Astrocyte of the cerebellum (primary cell): ENCODE data around the gene ITGAD.

Experiments
- DNase-seq: peaks from one replicate; pipeline ENCODE4 v3.0.0-alpha.2; 2011; ENCODE audit warnings: low read depth
- H3K4me3 ChIP-seq: 2 replicates; pipeline ENCODE4 v1.5.1; 2011; ENCODE audit warnings: mild to moderate bottlenecking, low read depth, low read length, moderate library complexity
- in situ Hi-C: cut with HindIII; loops from 2 replicates; pipeline ENCODE4 v1.10.0; 2017; ENCODE audit warnings: low sequenced_read_pairs
- TF ChIP-seq, protein P1 (sequence below): IDR thresholded peaks from 2 replicates; pipeline ENCODE4 v1.5.1; 2012; ENCODE audit warnings: low read length, low read depth, moderate library complexity, mild to moderate bottlenecking; ENCODE audit errors: missing control alignments

Gene ITGAD

DNA sequence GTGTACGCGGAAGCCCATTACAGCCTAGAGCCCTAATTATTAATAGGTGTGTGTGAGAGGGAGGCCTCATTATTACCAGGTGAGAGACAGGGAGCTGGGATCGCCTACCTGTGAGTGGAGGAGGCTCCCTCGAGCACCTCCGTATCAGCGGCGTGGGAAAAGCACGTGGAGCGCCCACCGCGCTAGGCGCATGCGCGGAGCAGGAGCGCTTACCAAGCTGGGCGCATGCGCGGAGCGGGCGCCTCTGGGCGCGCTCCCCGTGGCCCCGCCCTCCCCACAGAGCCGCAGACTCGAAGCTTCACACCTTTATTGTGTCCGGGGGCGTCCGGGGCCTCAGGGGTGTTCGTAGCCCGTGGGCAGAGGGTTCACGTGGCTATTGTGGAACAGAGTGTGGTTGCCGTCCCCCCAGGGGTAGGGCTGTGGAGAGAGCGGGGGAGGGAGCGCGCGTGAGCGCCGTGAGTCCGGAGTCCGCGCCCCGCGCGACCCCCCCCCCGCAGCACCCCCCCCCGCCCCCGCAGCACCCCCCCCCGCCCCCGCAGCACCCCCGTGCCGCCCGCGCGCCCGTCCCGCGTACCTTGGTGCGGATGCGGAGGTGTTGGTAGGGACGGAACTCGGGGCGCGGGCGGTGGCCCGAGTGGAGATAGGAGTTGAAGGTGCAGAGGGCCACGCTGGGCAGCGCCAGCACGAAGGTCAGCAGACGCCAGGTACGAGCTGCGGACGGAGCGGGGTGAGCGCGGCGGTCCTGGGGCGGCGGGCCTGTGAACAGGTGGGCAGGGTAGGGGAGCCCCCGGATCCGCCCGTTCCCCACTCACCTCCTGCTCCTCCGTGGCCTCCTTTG lies 34.5 kb downstream of the ITGAD start:
- TF ChIP-seq, protein P1, sequence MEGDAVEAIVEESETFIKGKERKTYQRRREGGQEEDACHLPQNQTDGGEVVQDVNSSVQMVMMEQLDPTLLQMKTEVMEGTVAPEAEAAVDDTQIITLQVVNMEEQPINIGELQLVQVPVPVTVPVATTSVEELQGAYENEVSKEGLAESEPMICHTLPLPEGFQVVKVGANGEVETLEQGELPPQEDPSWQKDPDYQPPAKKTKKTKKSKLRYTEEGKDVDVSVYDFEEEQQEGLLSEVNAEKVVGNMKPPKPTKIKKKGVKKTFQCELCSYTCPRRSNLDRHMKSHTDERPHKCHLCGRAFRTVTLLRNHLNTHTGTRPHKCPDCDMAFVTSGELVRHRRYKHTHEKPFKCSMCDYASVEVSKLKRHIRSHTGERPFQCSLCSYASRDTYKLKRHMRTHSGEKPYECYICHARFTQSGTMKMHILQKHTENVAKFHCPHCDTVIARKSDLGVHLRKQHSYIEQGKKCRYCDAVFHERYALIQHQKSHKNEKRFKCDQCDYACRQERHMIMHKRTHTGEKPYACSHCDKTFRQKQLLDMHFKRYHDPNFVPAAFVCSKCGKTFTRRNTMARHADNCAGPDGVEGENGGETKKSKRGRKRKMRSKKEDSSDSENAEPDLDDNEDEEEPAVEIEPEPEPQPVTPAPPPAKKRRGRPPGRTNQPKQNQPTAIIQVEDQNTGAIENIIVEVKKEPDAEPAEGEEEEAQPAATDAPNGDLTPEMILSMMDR = no peak
- no peak for DNase-seq
- H3K4me3 ChIP-seq = no peak overlapping the region
- in situ Hi-C loops = no loop called here

GRCh38 chr16:31428279-31428597 lies 35.1 kb downstream of the ITGAD start, which contains the start of gene COX6A2:
COX6A2 (minus strand) TSS chr16:31428360; CDS start chr16:31428325, 35 bp downstream.
- no peak within 1 kb of the TSS for H3K4me3 ChIP-seq
- TF ChIP-seq, protein P1 = no peak
- DNase-seq = no peak
- in situ Hi-C loops = no loop called here

- no peak for DNase-seq
- TF ChIP-seq, protein P1 = no peak
- H3K4me3 ChIP-seq = no peak overlapping the region
- in situ Hi-C loops = no loop called here
These were observed 35.6 kb downstream of the ITGAD start for GRCh38 chr16:31428638-31429247.

- TF ChIP-seq, protein P1 = no peak
These were observed 36.2 kb downstream of the ITGAD start for GRCh38 chr16:31429314-31429713.

DNA sequence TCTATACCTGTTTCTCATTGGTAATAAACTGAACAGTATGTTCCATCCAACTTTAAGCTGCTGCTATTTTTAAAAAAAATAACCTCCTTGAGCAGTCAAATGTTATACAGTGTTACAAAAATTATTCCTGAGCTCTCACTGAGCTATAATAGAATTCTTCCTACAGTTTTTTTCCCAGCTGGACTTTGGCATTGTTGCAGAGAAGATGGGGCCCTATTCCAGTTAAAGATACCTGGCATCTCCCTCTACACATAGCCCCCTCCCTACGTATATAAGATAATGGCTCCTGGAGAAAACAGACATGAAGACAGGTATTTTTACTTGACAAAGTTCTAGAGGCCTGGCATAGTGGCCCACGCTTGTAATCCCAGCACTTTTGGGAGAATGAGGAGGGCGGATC lies 36.7 kb downstream of the ITGAD start:
- no peak overlapping the region for H3K4me3 ChIP-seq
- in situ Hi-C loops = no loop called here
- TF ChIP-seq, protein P1 = no peak
- DNase-seq = no peak

More at GRCh38 chr16:31429314-31429713, 36.2 kb downstream of the ITGAD start:
- DNase-seq = no peak
- in situ Hi-C loops = no loop called here
- H3K4me3 ChIP-seq = no peak overlapping the region

DNA sequence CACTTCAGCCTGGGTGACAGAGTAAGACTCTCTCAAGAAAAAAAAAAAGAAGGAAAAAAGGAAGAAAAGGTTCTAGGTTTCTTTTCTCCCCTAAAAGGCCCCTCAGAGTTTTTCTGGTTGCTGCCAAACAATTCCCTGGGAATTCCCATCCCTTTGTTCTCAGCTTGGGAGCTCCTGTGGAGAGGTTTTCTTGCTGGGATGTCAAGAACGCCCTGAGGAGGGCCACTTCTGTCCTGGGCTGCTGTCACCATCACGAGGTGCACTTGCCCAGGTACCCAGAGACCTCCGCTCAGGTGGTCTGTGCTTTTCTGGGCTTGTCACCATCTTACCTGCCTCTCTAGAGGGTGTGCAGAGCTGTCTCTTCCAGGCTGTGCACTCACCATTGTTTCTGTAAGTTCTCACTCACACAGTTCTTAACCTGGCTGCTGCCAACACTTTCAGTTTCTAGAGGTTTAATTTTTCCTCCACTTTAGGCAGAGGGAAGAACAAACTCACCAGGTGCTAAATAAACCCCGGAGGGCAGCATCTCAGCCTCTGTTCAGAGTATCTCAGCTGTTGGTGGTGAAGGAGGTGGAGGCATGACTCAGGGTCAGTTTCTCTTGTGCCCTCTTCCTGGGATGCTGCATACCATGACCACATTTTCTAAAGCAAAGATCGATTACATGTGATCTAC lies 37.4 kb downstream of the ITGAD start:
- TF ChIP-seq, protein P1 = no peak
- in situ Hi-C loops = no loop called here
- DNase-seq = no peak
- no peak overlapping the region for H3K4me3 ChIP-seq
